GM06990 (cell line): Measurements from ENCODE around the gene TBC1D22A.

Experiments
- DNase-seq: peaks from one replicate; pipeline ENCODE4 v3.0.0-alpha.2; 2011; ENCODE audit not compliant: insufficient read length; ENCODE audit errors: extremely low read depth
- H3K27me3 ChIP-seq: replicated peaks from 2 replicates; pipeline ENCODE4 v1.6.0; 2011; ENCODE audit warnings: low read length; ENCODE audit not compliant: control insufficient read depth, insufficient read depth
- H3K36me3 ChIP-seq: 2 replicates; pipeline ENCODE4 v1.5.1; 2011; ENCODE audit warnings: low read length; ENCODE audit not compliant: control insufficient read depth, insufficient read depth
- H3K4me3 ChIP-seq: replicated peaks from 2 replicates; pipeline ENCODE4 v1.5.1; 2011; ENCODE audit warnings: low read depth, mild to moderate bottlenecking, control low read depth, low read length
- CTCF ChIP-seq: IDR thresholded peaks from 2 replicates; pipeline ENCODE4 v1.5.1; 2011; ENCODE audit warnings: low read length, control low read depth, mild to moderate bottlenecking, inconsistent platforms; ENCODE audit not compliant: insufficient read depth, poor library complexity, severe bottlenecking

Gene TBC1D22A

GRCh38 chr22:47030881-47031627, 268.6 kb downstream of the TBC1D22A start:
- TF ChIP-seq CTCF = no peak
- DNase-seq = no peak
- no peaks in the 10 kb centered on the region for H3K27me3 ChIP-seq

GRCh38 chr22:47031628-47031915, 269.1 kb downstream of the TBC1D22A start:
- no peak for DNase-seq
- H3K27me3 ChIP-seq = no peaks in the 10 kb centered on the region
- H3K36me3 ChIP-seq = peaks cover 13% of the 10 kb centered on the region
- TF ChIP-seq CTCF = no peak
- no peak overlapping the region for H3K4me3 ChIP-seq

More at GRCh38 chr22:47030881-47031627, 268.6 kb downstream of the TBC1D22A start:
- H3K4me3 ChIP-seq = no peak overlapping the region
- H3K36me3 ChIP-seq = peaks cover 11% of the 10 kb centered on the region

GRCh38 chr22:47032091-47032943, 269.9 kb downstream of the TBC1D22A start:
- Histone ChIP-seq H3K27me3 (no peaks in the 10 kb centered on the region), H3K36me3 (peaks cover 16% of the 10 kb centered on the region), H3K4me3 (no peak overlapping the region)
- no peak for DNase-seq
- no peak for TF ChIP-seq CTCF

- Histone ChIP-seq H3K4me3 (no peak overlapping the region), H3K36me3 (peaks cover 17% of the 10 kb centered on the region), H3K27me3 (no peaks in the 10 kb centered on the region)
- no peak for TF ChIP-seq CTCF
- no peak for DNase-seq
Measured at GRCh38 chr22:47032956-47033647, 270.7 kb downstream of the TBC1D22A start.

GRCh38 chr22:47033648-47034000, 271.2 kb downstream of the TBC1D22A start:
- no peak for TF ChIP-seq CTCF
- H3K36me3 ChIP-seq = peaks cover 19% of the 10 kb centered on the region
- no peak overlapping the region for H3K4me3 ChIP-seq
- DNase-seq = no peak
- H3K27me3 ChIP-seq = no peaks in the 10 kb centered on the region
